HFF-Myc (cell line): Measurements from ENCODE around the gene ALPP.
A peak's percentile ranks its signal among the peaks of the same experiment; 100 is the strongest.

Source experiments
- DNase-seq: peaks from one replicate; pipeline ENCODE4 v3.0.0-alpha.2; 2011; ENCODE audit warnings: low read depth; ENCODE audit errors: extremely low read depth
- H3K4me3 ChIP-seq: replicated peaks from 2 replicates; pipeline ENCODE4 v1.5.1; 2011; ENCODE audit warnings: low read depth, mild to moderate bottlenecking, control low read depth, low read length
- CTCF ChIP-seq: IDR thresholded peaks from 2 replicates; pipeline ENCODE4 v1.5.1; 2012; ENCODE audit warnings: mild to moderate bottlenecking, low read depth, low read length, control low read depth; ENCODE audit errors: missing control alignments

ALPP gene

DNA sequence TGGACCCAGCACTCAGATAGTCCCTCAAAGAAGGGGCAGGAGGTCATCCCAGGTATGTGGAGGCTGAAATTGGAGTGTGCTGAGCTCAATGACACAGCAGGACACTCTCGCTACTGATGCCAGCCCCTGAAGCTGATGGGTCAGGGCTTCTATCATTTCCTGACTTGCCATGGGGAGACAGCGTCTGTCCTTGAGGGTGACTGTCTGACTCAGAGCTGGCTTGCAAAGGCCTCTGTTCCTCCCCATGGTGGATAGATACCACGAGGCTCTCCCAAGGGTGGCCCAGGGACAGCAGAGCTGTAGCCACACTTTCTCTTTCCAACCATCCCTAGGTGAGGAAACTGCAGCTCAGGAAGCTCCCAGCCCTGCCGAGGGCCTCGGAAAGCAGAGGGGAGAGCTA is 38.9 kb downstream of the ALPP start:
- DNase-seq = no peak
- no peak for TF ChIP-seq CTCF

DNA sequence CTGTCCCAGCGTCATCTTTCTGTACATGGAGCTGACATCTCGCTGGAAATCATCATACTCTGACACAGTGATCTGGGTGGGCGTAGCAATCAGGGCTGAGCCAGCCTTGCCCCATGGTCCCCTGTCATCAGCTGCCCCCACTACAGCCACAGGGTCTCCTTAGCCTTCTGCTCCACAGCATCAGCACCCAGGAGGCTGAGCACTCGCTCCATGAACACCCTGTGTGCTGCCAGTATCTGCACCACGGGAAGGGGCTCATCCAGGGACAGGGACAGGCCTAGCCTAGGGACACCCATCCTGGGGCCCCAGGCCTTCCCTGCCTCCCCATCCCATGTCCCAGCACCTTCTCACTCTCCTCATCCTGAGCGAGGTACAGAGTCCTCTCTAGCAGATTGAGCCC is 39.5 kb downstream of the ALPP start:
- no peak for DNase-seq
- no peak overlapping the region for H3K4me3 ChIP-seq
- no peak for TF ChIP-seq CTCF

More for the DNA sequence above, 38.9 kb downstream of the ALPP start:
- H3K4me3 ChIP-seq = no peak overlapping the region

- TF ChIP-seq CTCF = no peak
- DNase-seq = no peak
- H3K4me3 ChIP-seq = peak overlapping the region; percentile 13; the same call in 1 of the 2 replicates
Measured at GRCh38 chr2:232418466-232419244, 40.1 kb downstream of the ALPP start.

GRCh38 chr2:232419245-232420072 is 40.9 kb downstream of the ALPP start:
- no peak for TF ChIP-seq CTCF
- DNase-seq = no peak
- H3K4me3 ChIP-seq = no peak overlapping the region

GRCh38 chr2:232420073-232420454 is 41.5 kb downstream of the ALPP start:
- DNase-seq = no peak
- no peak overlapping the region for H3K4me3 ChIP-seq
- no peak for TF ChIP-seq CTCF

DNA sequence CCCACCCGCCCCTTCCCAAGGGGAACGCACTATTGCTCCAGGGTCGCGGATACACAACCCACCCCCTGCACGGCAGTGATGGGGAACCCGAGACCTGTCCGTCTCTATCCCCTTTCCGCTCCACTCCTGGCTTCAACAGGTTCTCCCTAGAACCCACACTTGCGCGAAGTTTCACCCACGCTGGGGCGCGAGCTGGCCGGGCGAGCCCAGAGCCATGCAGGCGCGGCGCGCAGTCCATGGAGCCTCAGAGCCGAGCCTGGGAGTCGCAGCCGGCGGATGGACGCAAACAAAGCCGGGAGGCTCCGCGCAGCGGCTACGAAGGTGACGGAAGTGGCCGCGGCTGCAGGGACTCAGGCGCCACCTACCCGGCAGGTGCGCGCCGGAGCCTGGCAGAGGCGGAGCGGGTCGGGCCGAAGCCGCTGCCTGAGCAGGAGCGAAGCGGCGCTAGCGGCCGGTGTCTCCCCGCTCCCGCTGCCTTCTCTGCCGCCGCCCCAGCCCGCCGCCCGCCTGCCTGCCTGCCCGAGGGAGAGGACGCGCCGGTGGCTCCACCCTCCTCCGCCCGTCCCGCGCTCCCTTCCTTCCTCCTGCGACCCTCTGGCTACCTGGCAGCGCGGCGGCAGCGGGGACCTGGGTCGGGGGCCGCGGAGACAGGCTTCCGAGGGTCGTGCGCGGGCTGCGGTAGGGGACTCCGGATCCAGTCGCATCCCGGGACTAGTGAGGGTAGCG is 42.1 kb downstream of the ALPP start:
- no peak overlapping the region for H3K4me3 ChIP-seq
- no peak for TF ChIP-seq CTCF

More for the DNA sequence above, 42.1 kb downstream of the ALPP start:
- no peak for DNase-seq
